A549 (cell line): ENCODE measurements around the gene DGCR2. TPM values are rescaled to one million over a fixed set of nuclear protein-coding genes. Genes with fewer than 3 reads are reported as not detected.

Experiments used
- ATAC-seq, 2 experiments: fragments of 200-7000 bp in 1 of 2; fragments of >200 bp in 1 of 2; cut with Nextera tagmentation in 1 of 2; cut with Tn5 transposase in 1 of 2; 3 replicates each; pipeline versions ENCODE4 v1.8.0 to v1.9.1; 2018 to 2020; ENCODE audit warnings: mild to moderate bottlenecking in 1 of 2, moderate library complexity in 1 of 2
- CTCF ChIA-PET: fragments of 300-600 bp; sonication (Branson Sonifier 250); formaldehyde crosslinking; extraction: SDS; loops from one replicate; lab custom pipeline; 2021; ENCODE audit warnings: antibody characterized with exemption, inconsistent platforms; lab: Yijun Ruan, JAX
- POLR2A ChIA-PET: fragments of 350-600 bp; formaldehyde crosslinking; extraction: SDS; loops from one replicate; lab custom pipeline; 2021; ENCODE audit warnings: antibody characterized with exemption, inconsistent platforms; lab: Yijun Ruan, JAX
- DNase-seq, 2 experiments: peaks; one replicate each; pipeline versions ENCODE4 v3.0.0 to v3.0.0-alpha.2; 2011 to 2016; ENCODE audit warnings: low read depth in 1 of 2, low spot score in 1 of 2
- FAIRE-seq: peaks from 2 replicates; lab custom pipeline; 2011; peaks lifted over from hg19 to GRCh38; lab: Jason Lieb, UNC
- H3K27ac ChIP-seq, 2 experiments: fragments of >200 bp; sonication (Bioruptor Twin); formaldehyde crosslinking; 3 replicates each; pipeline ENCODE4 v1.5.1; 2016 to 2017
- H3K4me1 ChIP-seq: fragments of >200 bp; sonication (Bioruptor Twin); formaldehyde crosslinking; 3 replicates; pipeline ENCODE4 v1.6.1; 2016
- H3K4me2 ChIP-seq: fragments of >200 bp; sonication (Bioruptor Twin); formaldehyde crosslinking; 3 replicates; pipeline ENCODE4 v1.6.1; 2016
- H3K4me3 ChIP-seq: fragments of >200 bp; sonication (Bioruptor Twin); formaldehyde crosslinking; 3 replicates; pipeline ENCODE4 v1.5.1; 2016
- H3K9me3 ChIP-seq: fragments of >200 bp; sonication (Bioruptor Twin); formaldehyde crosslinking; 3 replicates; pipeline ENCODE4 v1.6.1; 2016
- ATOH8 ChIP-seq: fragments of 250-450 bp; sonication (Bioruptor Pico); IDR thresholded peaks from 2 replicates; pipeline ENCODE4 v1.5.0; 2020; ENCODE audit warnings: low read depth, mild to moderate bottlenecking, moderate library complexity
- CEBPB ChIP-seq, 2 experiments: fragments of >200 bp in 1 of 2; sonication (Bioruptor Twin) in 1 of 2; formaldehyde crosslinking in 1 of 2; IDR thresholded peaks; 2 replicates each; pipeline ENCODE4 v1.6.1; 2012 to 2016
- E2F6 ChIP-seq: IDR thresholded peaks from 2 replicates; pipeline ENCODE4 v1.6.1; 2012; ENCODE audit warnings: low read depth, borderline replicate concordance
- EHMT2 ChIP-seq: fragments of 200-600 bp; sonication (generic); IDR thresholded peaks from 2 replicates; pipeline ENCODE4 v1.6.1; 2016; ENCODE audit warnings: antibody characterized with exemption, low read depth, mild to moderate bottlenecking, moderate library complexity
- ESRRA ChIP-seq: fragments of 150-350 bp; IDR thresholded peaks from 2 replicates; pipeline ENCODE4 v1.6.1; 2014; ENCODE audit warnings: mild to moderate bottlenecking, low read length, borderline replicate concordance
- FOXS1 ChIP-seq: fragments of 250-450 bp; sonication (Bioruptor Pico); IDR thresholded peaks from 2 replicates; pipeline ENCODE4 v1.5.0; 2020; ENCODE audit warnings: mild to moderate bottlenecking, moderate library complexity
- HES2 ChIP-seq: fragments of >200 bp; sonication (Bioruptor Twin); formaldehyde crosslinking; IDR thresholded peaks from 2 replicates; pipeline ENCODE4 v1.6.1; 2016
- HOXB13 ChIP-seq: fragments of 250-450 bp; sonication (Bioruptor Pico); IDR thresholded peaks from 2 replicates; pipeline ENCODE4 v1.5.0; 2020; ENCODE audit warnings: low read depth, mild to moderate bottlenecking, moderate library complexity
- HOXB5 ChIP-seq: fragments of 250-450 bp; sonication (Bioruptor Pico); IDR thresholded peaks from 2 replicates; pipeline ENCODE4 v1.5.0; 2020; ENCODE audit warnings: mild to moderate bottlenecking, moderate library complexity
- JUNB ChIP-seq: fragments of >200 bp; sonication (Bioruptor Twin); formaldehyde crosslinking; IDR thresholded peaks from 2 replicates; pipeline ENCODE4 v1.6.1; 2016
- KDM1A ChIP-seq: fragments of 200-600 bp; sonication (generic); IDR thresholded peaks from 2 replicates; pipeline ENCODE4 v1.6.1; 2016; ENCODE audit warnings: low read depth, mild to moderate bottlenecking
- KDM5A ChIP-seq: fragments of 200-600 bp; sonication (generic); IDR thresholded peaks from 2 replicates; pipeline ENCODE4 v1.6.1; 2016; ENCODE audit warnings: antibody characterized with exemption, mild to moderate bottlenecking
- NFE2L2 ChIP-seq: fragments of 150-350 bp; conservative IDR thresholded peaks from 2 replicates; pipeline ENCODE4 v1.6.1; 2014; ENCODE audit warnings: low read length
- PHF8 ChIP-seq: fragments of 200-600 bp; sonication (generic); IDR thresholded peaks from 2 replicates; pipeline ENCODE4 v1.6.1; 2016; ENCODE audit warnings: low read depth, mild to moderate bottlenecking, antibody characterized with exemption, moderate library complexity, borderline replicate concordance
- RAD21 ChIP-seq, 2 experiments: fragments of >200 bp in 1 of 2; sonication (Bioruptor Twin) in 1 of 2; formaldehyde crosslinking in 1 of 2; IDR thresholded peaks in 1 of 2; conservative IDR thresholded peaks in 1 of 2; 2 replicates in 1 of 2; 3 replicates in 1 of 2; pipeline ENCODE4 v1.6.1; 2012 to 2018; ENCODE audit warnings: inconsistent platforms in 1 of 2
- RCOR1 ChIP-seq: fragments of 150-350 bp; IDR thresholded peaks from 2 replicates; pipeline ENCODE4 v1.6.1; 2014; ENCODE audit warnings: antibody characterized with exemption, low read length, low read depth
- RNF2 ChIP-seq: fragments of 200-600 bp; sonication (generic); IDR thresholded peaks from 2 replicates; pipeline ENCODE4 v1.6.1; 2016; ENCODE audit warnings: low read depth, mild to moderate bottlenecking, antibody characterized with exemption, moderate library complexity, borderline replicate concordance
- SMC3 ChIP-seq: fragments of >200 bp; sonication (Bioruptor Twin); formaldehyde crosslinking; IDR thresholded peaks from 3 replicates; pipeline ENCODE4 v1.6.1; 2018; ENCODE audit warnings: inconsistent platforms
- ZC3H11A ChIP-seq: fragments of 450-650 bp; IDR thresholded peaks from 2 replicates; pipeline ENCODE4 v1.6.1; 2014; ENCODE audit warnings: antibody characterized with exemption, mild to moderate bottlenecking
- ZSCAN20 ChIP-seq: fragments of 250-450 bp; sonication (Bioruptor Pico); IDR thresholded peaks from 2 replicates; pipeline ENCODE4 v1.8.0; 2022; ENCODE audit warnings: mild to moderate bottlenecking, moderate library complexity
- WGBS: methylation state at CpG from one replicate; pipeline ENCODE4 v1.1.6; 2017; ENCODE audit errors: missing lambda C conversion rate; 5-methylcytosine and 5-hydroxymethylcytosine counted together
- polyA plus RNA-seq, 4 experiments: library from polyadenylated mRNA; depleted of rRNA in 3 of 4; stranded (reverse); fragments of >200 nt; fragmentation: RNase III in 1 of 4; extraction: RNeasy Plus Mini Kit Qiagen cat#74134 plus additional on column Dnase treatment in 1 of 4; gene quantifications; 2 replicates in 3 of 4; 3 replicates in 1 of 4; pipeline ENCODE4 v1.2.3, GENCODE V29; 2011 to 2017

The DGCR2 gene
- polyA plus RNA-seq, 2 of the 4 experiments (the other 2 are of a cell fraction), result 10.6 to 17.9 TPM

- H3K4me3 ChIP-seq, result no peak overlapping the region
Measured at GRCh38 chr22:19128946-19129727, 6.9 kb upstream of the DGCR2 start.

GRCh38 chr22:19128009-19128401 is 5.8 kb upstream of the DGCR2 start:
- no peak for ATAC-seq

More at GRCh38 chr22:19128946-19129727, 6.9 kb upstream of the DGCR2 start:
- DNase-seq (no peak), ATAC-seq (no peak), FAIRE-seq (no peak)
- no peaks in the 10 kb centered on the region for H3K9me3 ChIP-seq
- no peak for TF ChIP-seq EHMT2
- ChIA-PET POLR2A (no interaction called here), CTCF (interaction anchor here (0.9 kb wide), 1 partner anchor 15 kb away, joined by 3 read pairs; the partner anchor contains the start of gene ESS2)
- H3K27ac ChIP-seq, result no peak overlapping the region
- 61% methylated on average over 5 of the region's 7 CpGs for WGBS
- no peak overlapping the region for H3K4me2 ChIP-seq
- no peaks in the 10 kb centered on the region for H3K4me1 ChIP-seq

GRCh38 chr22:19127329-19128008 is 5.3 kb upstream of the DGCR2 start:
- WGBS, result 86% methylated on average over 15 of the region's 16 CpGs
- H3K4me3 ChIP-seq, result no peak overlapping the region
- 0 out of 3 replicates have a peak, but pooled peaks cover 2% of the 10 kb centered on the region for H3K4me1 ChIP-seq
- ChIA-PET POLR2A (no interaction called here), CTCF (no interaction called here)
- no peak for TF ChIP-seq KDM1A
- TF ChIP-seq ATOH8 (CRISPR knock-in tag), result no peak
- no peak for TF ChIP-seq JUNB
- TF ChIP-seq ESRRA, result no peak
- TF ChIP-seq SMC3, result no peak
- no peak for TF ChIP-seq HOXB13 (CRISPR knock-in tag)
- TF ChIP-seq E2F6, result no peak
- no peak for TF ChIP-seq ZSCAN20 (CRISPR knock-in tag)
- TF ChIP-seq CEBPB (IDR thresholded peaks at IDR 0.05), result no peak
- no peak for TF ChIP-seq NFE2L2
- no peak for TF ChIP-seq HOXB5 (CRISPR knock-in tag)
- TF ChIP-seq RNF2, result no peak
- no peak for TF ChIP-seq RCOR1
- no peak for TF ChIP-seq RAD21 (conservative IDR thresholded peaks at IDR 0.05 in 1 of 2, IDR thresholded peaks at IDR 0.05 in 1 of 2)
- no peak for TF ChIP-seq HES2
- no peak for TF ChIP-seq FOXS1 (CRISPR knock-in tag)
- TF ChIP-seq PHF8, result no peak
- no peak for ATAC-seq
- no peak overlapping the region for H3K4me2 ChIP-seq
- no peaks in the 10 kb centered on the region for H3K9me3 ChIP-seq
- H3K27ac ChIP-seq, result no peak overlapping the region
- FAIRE-seq, result no peak
- DNase-seq, result no peak

More at GRCh38 chr22:19128009-19128401, 5.8 kb upstream of the DGCR2 start:
- no peaks in the 10 kb centered on the region for H3K4me1 ChIP-seq
- no peaks in the 10 kb centered on the region for H3K9me3 ChIP-seq
- no peak for DNase-seq
- FAIRE-seq, result no peak
- H3K4me3 ChIP-seq, result no peak overlapping the region
- CTCF ChIA-PET, result no interaction called here
- 78% methylated on average over 7 of the region's 7 CpGs for WGBS
- TF ChIP-seq KDM5A (no peak), ZC3H11A (no peak)
- H3K27ac ChIP-seq, result no peak overlapping the region
- H3K4me2 ChIP-seq, result no peak overlapping the region
- POLR2A ChIA-PET, result no interaction called here
